ENCODE results near the gene ENDOG.
"Not testable (repeated sequence)": the region's sequence is repeated elsewhere in the genome, so short reads cannot be mapped to it uniquely, and the experiment has no call there.

ENDOG gene

GRCh38 chr9:128870128-128870940 is 52.0 kb downstream of the ENDOG start:
- ATAC-seq, result no peak

DNA sequence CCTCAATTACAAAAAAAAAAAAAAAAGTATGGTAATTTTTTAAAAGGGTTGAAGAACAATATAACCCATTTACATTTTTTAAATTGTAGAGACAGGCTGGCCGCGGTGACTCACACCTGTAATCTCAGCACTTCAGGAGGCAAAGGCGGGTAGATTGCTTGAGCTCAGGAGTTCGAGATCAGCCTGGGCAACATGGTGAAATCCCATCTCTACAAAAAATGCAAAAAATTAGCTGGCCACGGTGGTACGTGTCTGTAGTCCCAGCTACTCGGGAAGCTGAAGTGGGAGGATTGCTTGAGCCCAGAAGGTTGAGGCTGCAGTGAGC is 52.6 kb downstream of the ENDOG start:
- ATAC-seq, result not testable (repeated sequence)
